NCI-H748 (cell line): ENCODE data around the gene TRPM2.
"Not testable (repeated sequence)": the region's sequence is repeated elsewhere in the genome, so short reads cannot be mapped to it uniquely, and the experiment has no call there.

Source experiments
- DNase-seq: peaks from one replicate; lab custom pipeline; 2025; ENCODE audit not compliant: unreplicated experiment; lab: John Stamatoyannopoulos, UW

Gene TRPM2

DNA sequence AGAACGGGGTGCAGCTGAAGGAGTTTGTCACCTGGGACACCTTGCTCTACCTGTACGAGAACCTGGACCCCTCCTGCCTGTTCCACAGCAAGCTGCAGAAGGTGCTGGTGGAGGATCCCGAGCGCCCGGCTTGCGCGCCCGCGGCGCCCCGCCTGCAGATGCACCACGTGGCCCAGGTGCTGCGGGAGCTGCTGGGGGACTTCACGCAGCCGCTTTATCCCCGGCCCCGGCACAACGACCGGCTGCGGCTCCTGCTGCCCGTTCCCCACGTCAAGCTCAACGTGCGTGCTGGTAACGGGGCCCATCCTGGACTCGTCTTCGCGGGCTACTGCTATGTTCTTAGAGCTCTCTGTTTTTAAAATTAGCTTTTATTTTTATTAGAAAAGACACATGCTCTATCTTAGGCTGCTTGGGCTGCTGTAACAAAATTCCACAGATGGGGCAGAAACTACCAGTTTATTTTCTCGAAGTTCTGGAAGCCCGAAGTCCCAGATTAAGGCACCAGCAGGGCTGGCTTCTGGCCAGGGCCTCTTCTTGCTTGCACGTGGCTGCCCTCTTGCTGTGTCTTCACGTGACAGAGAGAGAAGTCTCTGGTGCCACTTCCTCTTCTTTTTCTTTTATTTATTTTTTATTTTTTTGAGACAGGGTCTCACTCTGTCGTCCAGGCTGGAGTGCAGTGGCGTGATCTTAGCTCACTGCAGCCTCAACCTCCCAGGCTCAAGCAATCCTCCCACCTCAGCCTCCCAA is 38.1 kb downstream of the TRPM2 start:
- no peak for DNase-seq

DNA sequence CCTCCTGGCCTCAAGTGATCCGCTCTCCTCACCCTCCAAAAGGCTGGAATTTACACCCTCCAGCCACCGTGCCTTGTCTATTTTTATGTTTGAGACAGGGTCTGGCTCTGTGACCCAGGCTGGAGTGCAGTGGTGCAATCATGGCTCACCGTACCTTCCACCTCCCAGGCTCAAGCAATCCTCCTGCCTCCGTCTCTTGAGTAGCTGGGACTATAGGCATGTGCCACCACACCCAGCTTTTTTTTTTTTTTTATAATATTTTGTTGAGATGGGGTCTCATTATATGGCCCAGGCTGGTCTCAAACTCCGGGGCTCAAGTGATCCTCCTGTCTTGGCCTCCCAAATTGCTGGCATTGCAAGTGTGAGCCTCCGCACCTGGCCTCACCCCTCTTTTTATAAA is 38.8 kb downstream of the TRPM2 start:
- no peak for DNase-seq

DNA sequence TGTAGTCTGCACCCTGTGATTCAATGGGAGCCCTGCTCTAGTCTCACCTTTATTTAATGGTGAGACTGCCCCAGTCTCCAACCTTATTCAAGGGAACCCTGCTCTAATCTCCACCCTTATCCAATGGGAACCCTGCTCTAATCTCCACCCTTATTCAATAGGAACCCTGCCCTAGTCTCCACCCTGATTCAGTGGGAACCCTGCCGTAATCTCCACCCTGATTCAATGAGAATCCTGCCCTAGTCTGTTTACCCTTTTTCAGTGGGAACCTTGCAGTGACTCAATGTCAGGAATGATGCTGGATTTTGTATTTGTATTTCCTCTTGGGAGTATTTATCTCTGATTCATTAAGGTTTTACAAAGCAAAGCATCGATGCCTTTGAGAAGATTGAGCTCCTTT is 39.5 kb downstream of the TRPM2 start:
- DNase-seq, result no peak

- DNase-seq, result no peak
Observed at GRCh38 chr21:44394733-44395132, 41.3 kb downstream of the TRPM2 start.

DNA sequence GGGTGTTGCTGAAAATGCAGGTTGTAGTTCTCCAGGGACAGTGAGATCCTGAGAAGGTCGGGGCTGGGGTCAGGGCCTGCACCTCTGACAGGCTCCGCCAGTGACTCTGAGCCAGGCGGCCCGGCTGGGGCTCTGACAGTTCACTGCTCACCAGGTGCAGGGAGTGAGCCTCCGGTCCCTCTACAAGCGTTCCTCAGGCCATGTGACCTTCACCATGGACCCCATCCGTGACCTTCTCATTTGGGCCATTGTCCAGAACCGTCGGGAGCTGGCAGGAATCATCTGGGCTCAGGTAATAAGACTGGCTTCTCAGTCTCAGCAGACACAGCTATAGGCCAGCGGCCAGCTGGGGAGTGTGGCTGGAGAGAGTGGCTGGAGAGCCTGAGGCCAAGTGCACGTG is 41.8 kb downstream of the TRPM2 start:
- DNase-seq, result no peak

DNA sequence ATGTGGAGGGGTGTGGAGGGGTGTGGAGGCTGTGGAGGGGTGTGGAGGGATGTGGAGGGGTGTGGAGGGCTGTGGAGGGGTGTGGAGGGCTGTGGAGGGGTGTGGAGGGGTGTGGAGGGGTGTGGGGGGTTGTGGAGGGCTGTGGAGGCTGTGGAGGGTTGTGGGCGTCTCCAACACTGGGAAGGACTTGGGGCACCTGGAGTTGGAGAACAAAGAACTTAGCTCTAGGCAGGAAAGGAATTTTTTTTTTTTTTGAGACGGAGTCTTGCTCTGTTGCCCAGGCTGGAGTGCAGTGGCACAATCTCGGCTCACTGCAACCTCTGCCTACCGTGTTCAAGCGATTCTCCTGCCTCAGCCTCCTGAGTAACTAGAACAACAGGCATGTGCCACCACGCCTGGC is 43.4 kb downstream of the TRPM2 start:
- DNase-seq, result not testable (repeated sequence)

DNA sequence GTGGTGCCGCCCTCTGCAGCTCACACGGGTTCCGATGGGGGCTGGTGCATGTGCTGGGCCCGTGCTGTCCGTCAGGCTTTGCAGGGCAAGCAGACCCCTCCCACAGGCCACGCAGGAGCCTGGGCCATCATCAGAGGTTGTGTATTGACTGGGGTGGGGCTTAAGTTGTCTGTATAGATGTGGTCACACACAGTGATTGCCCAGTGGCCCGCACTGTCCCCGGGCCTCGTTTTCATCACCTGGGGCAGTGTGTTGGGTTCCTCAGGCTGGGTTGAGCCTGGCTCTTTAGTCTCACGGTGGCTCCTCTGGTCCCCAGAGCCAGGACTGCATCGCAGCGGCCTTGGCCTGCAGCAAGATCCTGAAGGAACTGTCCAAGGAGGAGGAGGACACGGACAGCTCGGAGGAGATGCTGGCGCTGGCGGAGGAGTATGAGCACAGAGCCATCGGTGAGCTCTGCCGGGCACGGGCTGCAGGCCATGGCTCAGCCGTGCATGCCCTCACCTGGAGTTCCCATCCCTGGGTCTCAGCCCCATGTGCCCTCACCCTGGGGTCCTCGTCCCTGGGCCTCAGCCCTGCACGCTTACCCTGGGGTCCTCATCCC is 44.1 kb downstream of the TRPM2 start:
- DNase-seq, result no peak

DNA sequence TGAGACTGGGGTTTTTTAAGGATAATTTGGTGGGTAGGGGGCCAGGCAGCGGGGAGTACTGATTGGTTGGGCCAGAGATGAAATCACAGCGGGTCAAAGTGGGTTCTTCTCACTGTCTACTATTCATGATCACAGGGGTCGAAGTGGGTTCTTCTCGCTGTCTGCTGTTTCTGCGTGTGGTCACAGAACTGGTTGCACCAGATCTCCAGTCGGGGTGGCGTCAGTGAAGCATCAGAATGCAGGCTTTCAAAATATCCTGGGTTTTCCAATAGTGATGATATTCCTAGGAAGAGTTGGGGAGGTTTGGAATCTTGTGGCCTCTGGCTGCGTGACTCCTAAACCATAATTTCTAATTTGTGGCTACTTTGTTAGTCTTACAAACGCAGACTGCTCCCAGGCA is 45.1 kb downstream of the TRPM2 start:
- no peak for DNase-seq

DNA sequence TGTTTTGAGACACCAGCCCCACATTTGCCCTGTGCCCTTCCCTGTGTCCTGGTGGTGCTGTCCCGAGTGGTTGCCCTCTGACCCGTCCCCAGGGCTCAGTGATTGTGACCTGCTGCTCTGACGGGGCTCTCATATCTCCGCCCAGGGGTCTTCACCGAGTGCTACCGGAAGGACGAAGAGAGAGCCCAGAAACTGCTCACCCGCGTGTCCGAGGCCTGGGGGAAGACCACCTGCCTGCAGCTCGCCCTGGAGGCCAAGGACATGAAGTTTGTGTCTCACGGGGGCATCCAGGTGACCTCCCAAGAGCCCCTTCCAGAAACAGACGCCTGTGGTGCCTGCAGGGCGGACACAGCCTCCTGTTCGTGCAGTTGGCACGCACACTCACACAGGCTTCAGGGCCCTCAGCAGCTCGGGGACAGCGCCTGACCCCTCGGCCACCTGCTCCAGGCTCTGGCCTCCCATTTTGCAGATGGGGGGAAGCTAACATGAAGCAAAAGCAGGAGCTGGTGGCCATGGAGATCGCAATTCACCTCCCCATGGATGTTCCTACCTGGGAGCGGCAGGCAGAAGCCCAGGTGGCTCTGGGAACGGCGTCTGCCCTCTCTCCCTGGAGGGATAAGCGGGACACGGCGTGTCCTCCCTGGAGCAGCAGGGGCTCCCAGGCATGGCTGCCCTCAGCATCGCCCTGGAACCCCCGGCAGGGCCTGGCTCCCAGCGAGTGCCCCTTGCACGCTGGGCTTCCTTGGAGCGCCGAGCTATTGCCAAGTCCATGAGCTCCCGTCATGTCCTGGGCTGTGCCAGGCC is 45.9 kb downstream of the TRPM2 start:
- DNase-seq, result no peak

GRCh38 chr21:44399955-44400790 is 46.8 kb downstream of the TRPM2 start:
- DNase-seq, result no peak

- DNase-seq, result no peak
Observed at GRCh38 chr21:44400791-44401385, 47.5 kb downstream of the TRPM2 start.

DNA sequence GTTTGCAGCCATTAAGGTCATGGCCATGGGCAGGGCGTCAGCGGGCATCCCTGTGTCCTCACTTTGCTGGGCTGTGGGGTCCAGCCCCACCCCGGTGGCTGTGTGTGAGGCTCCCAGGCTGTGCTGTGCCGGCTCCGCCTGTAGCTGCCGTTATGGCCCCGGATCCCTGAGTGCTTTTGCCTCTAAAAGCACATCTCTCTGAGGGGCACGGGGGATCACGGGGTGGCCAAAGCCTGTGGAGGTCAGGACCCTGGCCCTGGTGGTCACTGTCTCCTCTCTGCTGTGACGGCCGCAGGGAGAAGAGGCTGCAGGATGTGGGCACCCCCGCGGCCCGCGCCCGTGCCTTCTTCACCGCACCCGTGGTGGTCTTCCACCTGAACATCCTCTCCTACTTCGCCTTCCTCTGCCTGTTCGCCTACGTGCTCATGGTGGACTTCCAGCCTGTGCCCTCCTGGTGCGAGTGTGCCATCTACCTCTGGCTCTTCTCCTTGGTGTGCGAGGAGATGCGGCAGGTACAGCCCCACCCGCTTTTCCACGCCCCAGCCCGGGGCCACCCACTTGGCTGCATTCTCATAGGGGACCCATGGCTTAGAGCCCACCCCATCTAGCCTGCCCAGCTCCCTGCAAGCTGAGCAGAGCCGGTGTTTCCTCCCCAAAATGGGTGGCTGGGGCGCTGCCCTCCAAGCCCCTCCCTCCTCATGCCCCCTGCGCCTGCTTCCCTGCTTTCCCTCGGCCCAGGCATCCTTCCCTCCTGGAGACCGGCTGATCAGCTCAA is 48.2 kb downstream of the TRPM2 start:
- DNase-seq, result no peak

GRCh38 chr21:44402323-44403105 is 49.1 kb downstream of the TRPM2 start:
- DNase-seq, result no peak

DNA sequence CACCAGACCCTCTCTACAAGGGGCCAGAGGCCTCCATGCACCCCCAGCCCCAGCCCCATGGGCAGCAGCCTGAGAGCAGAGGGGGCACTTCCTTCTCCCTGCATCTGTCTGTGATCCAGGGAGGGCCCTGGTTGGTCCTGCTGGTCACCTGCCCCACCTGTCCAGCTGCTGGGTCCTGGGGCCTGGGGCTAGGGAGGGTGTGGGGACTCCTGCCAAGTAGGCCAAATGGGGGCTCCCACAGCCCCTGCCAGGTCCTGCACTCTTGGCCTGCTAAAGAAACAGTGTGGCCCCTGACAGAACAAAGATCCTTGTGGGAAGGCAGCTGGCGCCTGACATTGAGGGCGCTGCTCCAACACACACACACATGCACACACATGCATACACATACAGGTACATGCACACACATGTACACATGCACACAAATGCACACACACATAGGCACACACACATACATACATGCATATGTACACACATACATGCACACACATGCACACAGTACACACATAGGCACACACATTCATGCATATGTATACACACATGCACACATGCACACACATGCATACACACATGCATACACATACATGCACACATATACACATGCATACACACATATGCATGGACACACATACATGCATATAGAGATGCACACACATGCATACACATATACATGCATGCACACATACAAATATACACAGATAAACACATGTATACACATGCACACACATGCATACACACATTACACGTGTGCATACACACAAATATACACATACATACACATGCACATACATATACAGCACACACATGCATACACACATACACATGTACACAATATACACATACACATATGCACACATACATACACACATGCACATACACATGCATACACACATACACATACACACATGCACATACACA is 49.9 kb downstream of the TRPM2 start:
- DNase-seq, result no peak

- DNase-seq, result not testable (repeated sequence)
Observed at GRCh38 chr21:44404482-44404881, 51.1 kb downstream of the TRPM2 start.

DNA sequence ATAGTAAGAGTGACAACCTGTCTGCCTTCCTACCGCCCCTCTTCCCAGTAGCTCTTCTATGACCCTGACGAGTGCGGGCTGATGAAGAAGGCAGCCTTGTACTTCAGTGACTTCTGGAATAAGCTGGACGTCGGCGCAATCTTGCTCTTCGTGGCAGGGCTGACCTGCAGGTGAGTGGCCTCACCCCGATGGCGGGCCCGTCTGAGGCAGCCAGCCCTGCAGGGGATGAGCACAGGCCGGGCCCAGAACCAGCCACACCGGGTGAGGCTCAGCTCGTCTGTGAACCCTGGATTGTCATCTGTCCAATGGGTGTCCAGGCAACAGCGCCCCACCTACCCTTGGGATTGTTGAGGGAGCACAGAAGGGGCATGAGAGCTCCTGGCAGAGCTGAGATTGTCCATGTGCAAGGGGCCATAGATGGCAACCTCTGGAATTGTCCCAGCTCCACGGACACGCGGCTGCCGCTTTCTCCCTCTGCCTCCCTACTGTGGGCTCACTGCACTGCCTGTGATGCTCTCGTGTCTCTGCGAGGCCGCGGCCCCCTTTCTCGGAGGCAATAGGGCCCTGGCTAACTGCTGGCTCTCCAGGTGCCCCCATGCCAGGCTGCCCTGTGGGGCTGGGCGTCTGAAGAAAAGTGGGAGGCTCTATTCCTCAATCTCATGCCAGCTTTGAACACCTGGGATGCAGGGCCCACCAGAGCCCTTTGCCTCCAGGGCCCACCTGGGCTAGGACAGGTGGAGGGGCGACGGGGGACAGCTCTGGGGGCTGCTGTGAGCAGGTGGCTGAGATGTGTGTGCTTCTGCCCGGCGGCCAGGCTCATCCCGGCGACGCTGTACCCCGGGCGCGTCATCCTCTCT is 51.9 kb downstream of the TRPM2 start:
- no peak for DNase-seq
